PC-9 (cell line): ENCODE measurements around the gene ANKRD44. TPM values are rescaled to one million over a fixed set of nuclear protein-coding genes. Genes with fewer than 3 reads are reported as not detected.

ENCODE experiments used
- BruUV-seq: library from RNA; stranded (reverse); fragments of 400-500 nt; replicated peaks from 2 replicates; lab custom pipeline; 2021; lab: Mats Ljungman, UMichigan
- CTCF ChIA-PET: fragments of 300-600 bp; sonication (Branson Sonifier 250); formaldehyde crosslinking; loops from one replicate; lab custom pipeline; 2022; ENCODE audit warnings: antibody characterized with exemption; lab: Charles Lee
- POLR2A ChIA-PET: fragments of 300-600 bp; sonication (Branson Sonifier 250); formaldehyde crosslinking; loops from one replicate; lab custom pipeline; 2022; ENCODE audit warnings: antibody characterized with exemption; ENCODE audit not compliant: unreplicated experiment; lab: Charles Lee
- DNase-seq, 2 experiments: peaks; one replicate each; pipeline versions ENCODE4 v3.0.0 to v3.0.0-alpha.2; 2015 to 2022; ENCODE audit warnings: mixed read lengths in 1 of 2
- H2AFZ ChIP-seq: fragments of 200-600 bp; sonication (generic); 2 replicates; pipeline ENCODE4 v1.8.1; 2017; ENCODE audit warnings: antibody characterized with exemption
- H3F3A ChIP-seq: fragments of 200-600 bp; sonication (generic); 2 replicates; pipeline ENCODE4 v1.8.1; 2017; ENCODE audit warnings: antibody characterized with exemption, mild to moderate bottlenecking, low read depth; ENCODE audit not compliant: insufficient read depth
- H3K27ac ChIP-seq: fragments of 200-600 bp; sonication (generic); 2 replicates; pipeline ENCODE4 v1.6.1; 2016; ENCODE audit warnings: mixed run types
- H3K27me3 ChIP-seq: fragments of 200-600 bp; sonication (generic); 2 replicates; pipeline ENCODE4 v1.6.1; 2016; ENCODE audit warnings: low read depth, mixed run types; ENCODE audit not compliant: insufficient read depth
- H3K36me3 ChIP-seq: fragments of 200-600 bp; sonication (generic); 2 replicates; pipeline ENCODE4 v1.6.1; 2016; ENCODE audit warnings: low read depth, mixed run types
- H3K4me1 ChIP-seq: fragments of 200-600 bp; sonication (generic); replicated peaks from 2 replicates; pipeline ENCODE4 v1.6.1; 2016; ENCODE audit warnings: mixed run types; ENCODE audit not compliant: insufficient read depth
- H3K4me2 ChIP-seq: fragments of 200-600 bp; sonication (generic); 2 replicates; pipeline ENCODE4 v1.6.1; 2017; ENCODE audit warnings: mixed run types
- H3K4me3 ChIP-seq: fragments of 200-600 bp; sonication (generic); 2 replicates; pipeline ENCODE4 v1.6.1; 2016; ENCODE audit warnings: mixed run types
- H3K79me2 ChIP-seq: fragments of 200-600 bp; sonication (generic); 2 replicates; pipeline ENCODE4 v1.6.1; 2017; ENCODE audit warnings: low read depth, mixed run types
- H3K9me2 ChIP-seq: fragments of 200-600 bp; sonication (generic); 2 replicates; pipeline ENCODE4 v1.8.1; 2017; ENCODE audit warnings: mild to moderate bottlenecking; ENCODE audit not compliant: insufficient read depth
- H3K9me3 ChIP-seq: fragments of 200-600 bp; sonication (generic); 2 replicates; pipeline ENCODE4 v1.8.1; 2016; ENCODE audit warnings: low read depth; ENCODE audit not compliant: insufficient read depth
- H4K20me1 ChIP-seq: fragments of 200-600 bp; sonication (generic); 2 replicates; pipeline ENCODE4 v1.8.1; 2017; ENCODE audit not compliant: insufficient read depth
- CTCF ChIP-seq: fragments of 200-600 bp; sonication (generic); conservative IDR thresholded peaks from 2 replicates; pipeline ENCODE4 v1.6.1; 2017; ENCODE audit warnings: mixed run types, antibody characterized with exemption, mild to moderate bottlenecking, moderate library complexity
- EZH2 ChIP-seq: fragments of 200-600 bp; sonication (generic); IDR thresholded peaks from 2 replicates; pipeline ENCODE4 v1.8.0; 2017; ENCODE audit warnings: antibody characterized with exemption, low read depth
- intact Hi-C: fragments of 100-400 bp; cut with micrococcal nuclease; formaldehyde crosslinking; loops from one replicate; pipeline ENCODE4 v1.10.0; 2022; ENCODE audit not compliant: unreplicated experiment
- total RNA-seq: library from RNA; stranded (reverse); gene quantifications from 2 replicates; pipeline ENCODE4 v1.2.3, GENCODE V29; 2021

ANKRD44 gene
- total RNA-seq, 1 experiment from 2014 or later, result 3.4 TPM

GRCh38 chr2:196957442-196957841, 353.1 kb downstream of the ANKRD44 start:
- Histone ChIP-seq H3K36me3 (no peaks in the 10 kb centered on the region), H3K4me2 (no peak overlapping the region), H2AFZ (no peak overlapping the region), H3K79me2 (no peaks in the 10 kb centered on the region), H3K27me3 (no peaks in the 10 kb centered on the region), H3K4me1 (no peaks in the 10 kb centered on the region), H3F3A (no peaks in the 10 kb centered on the region), H3K9me3 (no peaks in the 10 kb centered on the region), H3K4me3 (no peak overlapping the region), H3K9me2 (no peaks in the 10 kb centered on the region), H4K20me1 (no peaks in the 10 kb centered on the region), H3K27ac (no peak overlapping the region)
- no peak for TF ChIP-seq EZH2
- no peak for TF ChIP-seq CTCF
- intact Hi-C loops, result no loop called here
- ChIA-PET POLR2A (no interaction called here), CTCF (no interaction called here)
- BruUV-seq, result no TSS peak
- DNase-seq, result no peak

- CTCF ChIA-PET, result no interaction called here
- Histone ChIP-seq H3K9me2 (no peaks in the 10 kb centered on the region), H3K4me3 (no peak overlapping the region), H3K9me3 (no peaks in the 10 kb centered on the region), H3K27me3 (no peaks in the 10 kb centered on the region), H3K27ac (no peak overlapping the region), H4K20me1 (no peaks in the 10 kb centered on the region), H3K79me2 (no peaks in the 10 kb centered on the region), H3K4me2 (no peak overlapping the region), H2AFZ (no peak overlapping the region), H3F3A (no peaks in the 10 kb centered on the region), H3K36me3 (no peaks in the 10 kb centered on the region), H3K4me1 (no peaks in the 10 kb centered on the region)
- TF ChIP-seq CTCF (no peak), EZH2 (no peak)
- no TSS peak for BruUV-seq
- POLR2A ChIA-PET, result no interaction called here
- intact Hi-C loops, result no loop called here
- DNase-seq, result no peak
Observed at GRCh38 chr2:196956069-196956468, 354.5 kb downstream of the ANKRD44 start.

GRCh38 chr2:196955036-196955435, 355.5 kb downstream of the ANKRD44 start:
- Histone ChIP-seq H3K36me3 (no peaks in the 10 kb centered on the region), H3K9me2 (no peaks in the 10 kb centered on the region), H4K20me1 (no peaks in the 10 kb centered on the region), H2AFZ (no peak overlapping the region), H3K27ac (no peak overlapping the region), H3K79me2 (no peaks in the 10 kb centered on the region), H3K4me2 (no peak overlapping the region), H3F3A (no peaks in the 10 kb centered on the region), H3K4me3 (no peak overlapping the region), H3K27me3 (no peaks in the 10 kb centered on the region), H3K4me1 (no peaks in the 10 kb centered on the region), H3K9me3 (no peaks in the 10 kb centered on the region)
- no TSS peak for BruUV-seq
- ChIA-PET CTCF (no interaction called here), POLR2A (no interaction called here)
- DNase-seq, result no peak
- intact Hi-C loops, result no loop called here
- no peak for TF ChIP-seq EZH2
- TF ChIP-seq CTCF, result no peak
